GM23248 (cell line): ENCODE results near the gene ATXN7.

Experiments
- EZH2 ChIP-seq: fragments of 200-600 bp; sonication (generic); IDR thresholded peaks from 2 replicates; pipeline ENCODE4 v1.6.1; 2018; ENCODE audit warnings: antibody characterized with exemption, mild to moderate bottlenecking; ENCODE audit not compliant: insufficient read depth, poor library complexity, severe bottlenecking
- EZH2phosphoT487 ChIP-seq: fragments of 200-600 bp; sonication (generic); IDR thresholded peaks from 2 replicates; pipeline ENCODE4 v1.6.1; 2018; ENCODE audit warnings: antibody characterized with exemption, moderate library complexity, mild to moderate bottlenecking, low read depth; ENCODE audit not compliant: insufficient read depth

DNA sequence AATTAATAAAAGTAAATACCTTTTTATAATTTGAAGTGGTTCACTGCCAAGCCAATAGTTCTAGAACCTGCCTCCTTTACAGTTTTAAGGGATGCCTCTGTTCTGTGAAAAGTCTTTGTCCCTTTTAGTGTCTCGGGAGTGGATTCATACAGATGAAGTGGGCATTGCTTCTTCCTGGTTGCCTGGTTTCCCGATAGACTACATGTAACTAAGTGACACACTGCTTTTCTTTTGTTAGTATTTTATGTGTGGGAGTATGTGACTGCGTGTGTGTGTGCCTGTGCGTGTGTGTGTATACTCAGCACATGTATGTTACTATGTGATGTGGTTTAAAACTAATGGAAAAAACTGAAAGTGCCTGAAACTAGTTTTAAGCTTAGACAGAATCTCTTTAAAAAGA is 138.6 kb downstream of the ATXN7 start:
- TF ChIP-seq EZH2 (no peak), EZH2phosphoT487 (no peak)
